Panc1 (cell line): ENCODE measurements around the gene EBNA1BP2. TPM values are rescaled to one million over a fixed set of nuclear protein-coding genes. Genes with fewer than 3 reads are reported as not detected.

Experiments used
- ATAC-seq: fragments of 200-7000 bp; cut with Tn5 transposase; 2 replicates; pipeline ENCODE4 v1.9.1; 2020; ENCODE audit warnings: mild to moderate bottlenecking, moderate library complexity
- BruUV-seq: library from RNA; stranded (reverse); fragments of 400-500 nt; replicated peaks from 2 replicates; lab custom pipeline; 2021; lab: Mats Ljungman, UMichigan
- CTCF ChIA-PET: fragments of 300-600 bp; sonication (Branson Sonifier 250); formaldehyde crosslinking; loops from one replicate; lab custom pipeline; 2022; ENCODE audit warnings: antibody characterized with exemption; lab: Charles Lee
- POLR2A ChIA-PET: fragments of 300-600 bp; sonication (Branson Sonifier 250); formaldehyde crosslinking; loops from one replicate; lab custom pipeline; 2022; ENCODE audit warnings: antibody characterized with exemption; lab: Charles Lee
- DNase-seq: peaks from one replicate; pipeline ENCODE4 v3.0.0-alpha.2; 2010; ENCODE audit warnings: low read depth, low spot score
- H3K27ac ChIP-seq: 2 replicates; pipeline ENCODE4 v1.5.1; 2011; ENCODE audit warnings: mild to moderate bottlenecking, low read length, inconsistent platforms
- H3K27me3 ChIP-seq: fragments of 200-500 bp; sonication (Bioruptor generic); 2 replicates; pipeline ENCODE4 v1.6.0; 2014; ENCODE audit warnings: low read length, inconsistent platforms; ENCODE audit not compliant: control insufficient read depth, insufficient read depth
- H3K36me3 ChIP-seq: fragments of 200-500 bp; sonication (Bioruptor generic); 2 replicates; pipeline ENCODE4 v1.5.1; 2014; ENCODE audit warnings: inconsistent platforms, mild to moderate bottlenecking, low read length, moderate library complexity; ENCODE audit not compliant: control insufficient read depth, insufficient read depth
- H3K4me1 ChIP-seq: 2 replicates; pipeline ENCODE4 v1.5.1; 2011; ENCODE audit warnings: inconsistent platforms, mild to moderate bottlenecking, low read length, moderate library complexity; ENCODE audit not compliant: control insufficient read depth, insufficient read depth
- H3K4me3 ChIP-seq, 2 experiments: 2 replicates each; pipeline ENCODE4 v1.5.1; 2011 to 2012; ENCODE audit warnings: low read depth in 2 of 2, low read length in 2 of 2, mild to moderate bottlenecking in 2 of 2, inconsistent platforms in 1 of 2, moderate library complexity in 1 of 2
- H3K9me3 ChIP-seq: fragments of 200-500 bp; sonication (Bioruptor generic); 2 replicates; pipeline ENCODE4 v1.5.1; 2014; ENCODE audit warnings: low read depth, mild to moderate bottlenecking, inconsistent platforms, low read length, moderate library complexity; ENCODE audit not compliant: control insufficient read depth, insufficient read depth
- POLR2AphosphoS5 ChIP-seq: IDR thresholded peaks from 2 replicates; pipeline ENCODE4 v1.6.1; 2012; ENCODE audit warnings: mild to moderate bottlenecking, low read depth, low read length, moderate library complexity
- SIN3A ChIP-seq: IDR thresholded peaks from 2 replicates; pipeline ENCODE4 v1.6.1; 2012; ENCODE audit warnings: low read depth, mild to moderate bottlenecking, low read length, moderate library complexity, borderline replicate concordance; ENCODE audit not compliant: insufficient read depth
- TCF7L2 ChIP-seq: IDR thresholded peaks from 2 replicates; pipeline ENCODE4 v1.6.1; 2011; ENCODE audit warnings: mild to moderate bottlenecking, low read depth, low read length, inconsistent platforms
- in situ Hi-C: cut with HindIII; loops from 2 replicates; pipeline ENCODE4 v1.10.0; 2016; ENCODE audit warnings: low sequenced_read_pairs, low pct_unique_long_range_greater_than_20kb
- intact Hi-C: fragments of 100-400 bp; cut with micrococcal nuclease; formaldehyde crosslinking; loops from one replicate; pipeline ENCODE4 v1.10.0; 2022; ENCODE audit not compliant: unreplicated experiment
- total RNA-seq: library from RNA; stranded (reverse); gene quantifications from one replicate; pipeline ENCODE4 v1.2.1, GENCODE V29; 2021; ENCODE audit not compliant: unreplicated experiment
- TF ChIP-seq, protein P1 (sequence below), 2 experiments: IDR thresholded peaks; 2 replicates each; pipeline ENCODE4 v1.6.1; 2011 to 2012; ENCODE audit warnings: low read depth in 2 of 2, control low read depth in 1 of 2, low read length in 1 of 2, mild to moderate bottlenecking in 1 of 2, moderate library complexity in 1 of 2; ENCODE audit not compliant: insufficient read depth in 1 of 2
- TF ChIP-seq, protein P2 (sequence below): fragments of 450-650 bp; IDR thresholded peaks from 2 replicates; pipeline ENCODE4 v1.5.1; 2017; ENCODE audit warnings: mild to moderate bottlenecking

Gene EBNA1BP2
- total RNA-seq, 1 experiment from 2014 or later = 144 TPM

DNA sequence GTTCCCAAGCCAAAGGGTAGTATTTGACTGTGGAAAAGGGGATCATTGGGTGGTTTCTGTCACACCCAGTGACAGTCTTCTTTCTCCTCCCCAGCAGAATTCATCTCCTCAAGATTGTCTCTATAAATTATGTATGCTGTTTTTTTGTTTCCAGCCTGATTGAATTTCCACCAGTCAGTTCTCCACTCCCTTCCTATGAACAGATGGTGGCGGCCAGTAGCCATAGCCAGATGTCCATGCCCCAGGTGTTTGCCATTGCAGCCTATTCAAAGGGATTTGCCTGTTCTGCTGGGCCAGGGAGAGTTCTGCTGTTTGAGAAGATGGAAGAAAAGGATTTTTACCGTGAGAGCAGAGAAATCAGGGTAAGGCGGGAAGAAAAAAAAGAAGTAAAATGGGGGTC lies 12.9 kb upstream of the EBNA1BP2 start:
- in situ Hi-C loops = no loop called here
- Histone ChIP-seq H3K27me3 (no peaks in the 10 kb centered on the region), H3K36me3 (no peaks in the 10 kb centered on the region), H3K9me3 (no peaks in the 10 kb centered on the region), H3K4me1 (no peaks in the 10 kb centered on the region), H3K4me3 (no peak overlapping the region), H3K27ac (no peak overlapping the region)
- BruUV-seq = no TSS peak
- ATAC-seq (no peak), DNase-seq (no peak)
- POLR2A ChIA-PET = interaction anchor here (0.8 kb wide), 1 partner anchor 260 kb away, joined by 4 read pairs; no protein-coding TSS in a partner anchor
- CTCF ChIA-PET = interaction anchor here (0.6 to 0.7 kb wide), 2 partner anchors 83 to 620 kb away, joined by 3 to 7 read pairs; no protein-coding TSS in a partner anchor
- TF ChIP-seq, protein P1, sequence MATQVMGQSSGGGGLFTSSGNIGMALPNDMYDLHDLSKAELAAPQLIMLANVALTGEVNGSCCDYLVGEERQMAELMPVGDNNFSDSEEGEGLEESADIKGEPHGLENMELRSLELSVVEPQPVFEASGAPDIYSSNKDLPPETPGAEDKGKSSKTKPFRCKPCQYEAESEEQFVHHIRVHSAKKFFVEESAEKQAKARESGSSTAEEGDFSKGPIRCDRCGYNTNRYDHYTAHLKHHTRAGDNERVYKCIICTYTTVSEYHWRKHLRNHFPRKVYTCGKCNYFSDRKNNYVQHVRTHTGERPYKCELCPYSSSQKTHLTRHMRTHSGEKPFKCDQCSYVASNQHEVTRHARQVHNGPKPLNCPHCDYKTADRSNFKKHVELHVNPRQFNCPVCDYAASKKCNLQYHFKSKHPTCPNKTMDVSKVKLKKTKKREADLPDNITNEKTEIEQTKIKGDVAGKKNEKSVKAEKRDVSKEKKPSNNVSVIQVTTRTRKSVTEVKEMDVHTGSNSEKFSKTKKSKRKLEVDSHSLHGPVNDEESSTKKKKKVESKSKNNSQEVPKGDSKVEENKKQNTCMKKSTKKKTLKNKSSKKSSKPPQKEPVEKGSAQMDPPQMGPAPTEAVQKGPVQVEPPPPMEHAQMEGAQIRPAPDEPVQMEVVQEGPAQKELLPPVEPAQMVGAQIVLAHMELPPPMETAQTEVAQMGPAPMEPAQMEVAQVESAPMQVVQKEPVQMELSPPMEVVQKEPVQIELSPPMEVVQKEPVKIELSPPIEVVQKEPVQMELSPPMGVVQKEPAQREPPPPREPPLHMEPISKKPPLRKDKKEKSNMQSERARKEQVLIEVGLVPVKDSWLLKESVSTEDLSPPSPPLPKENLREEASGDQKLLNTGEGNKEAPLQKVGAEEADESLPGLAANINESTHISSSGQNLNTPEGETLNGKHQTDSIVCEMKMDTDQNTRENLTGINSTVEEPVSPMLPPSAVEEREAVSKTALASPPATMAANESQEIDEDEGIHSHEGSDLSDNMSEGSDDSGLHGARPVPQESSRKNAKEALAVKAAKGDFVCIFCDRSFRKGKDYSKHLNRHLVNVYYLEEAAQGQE (IDR thresholded peaks at IDR 0.05; ENCODE audit: insufficient read depth in 1 of 2, low read depth in 2 of 2, low read length in 1 of 2) = no peak
- TF ChIP-seq TCF7L2 (no peak), SIN3A (no peak), POLR2AphosphoS5 (no peak)
- TF ChIP-seq, protein P2, sequence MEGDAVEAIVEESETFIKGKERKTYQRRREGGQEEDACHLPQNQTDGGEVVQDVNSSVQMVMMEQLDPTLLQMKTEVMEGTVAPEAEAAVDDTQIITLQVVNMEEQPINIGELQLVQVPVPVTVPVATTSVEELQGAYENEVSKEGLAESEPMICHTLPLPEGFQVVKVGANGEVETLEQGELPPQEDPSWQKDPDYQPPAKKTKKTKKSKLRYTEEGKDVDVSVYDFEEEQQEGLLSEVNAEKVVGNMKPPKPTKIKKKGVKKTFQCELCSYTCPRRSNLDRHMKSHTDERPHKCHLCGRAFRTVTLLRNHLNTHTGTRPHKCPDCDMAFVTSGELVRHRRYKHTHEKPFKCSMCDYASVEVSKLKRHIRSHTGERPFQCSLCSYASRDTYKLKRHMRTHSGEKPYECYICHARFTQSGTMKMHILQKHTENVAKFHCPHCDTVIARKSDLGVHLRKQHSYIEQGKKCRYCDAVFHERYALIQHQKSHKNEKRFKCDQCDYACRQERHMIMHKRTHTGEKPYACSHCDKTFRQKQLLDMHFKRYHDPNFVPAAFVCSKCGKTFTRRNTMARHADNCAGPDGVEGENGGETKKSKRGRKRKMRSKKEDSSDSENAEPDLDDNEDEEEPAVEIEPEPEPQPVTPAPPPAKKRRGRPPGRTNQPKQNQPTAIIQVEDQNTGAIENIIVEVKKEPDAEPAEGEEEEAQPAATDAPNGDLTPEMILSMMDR = no peak
- intact Hi-C loops = no loop called here

DNA sequence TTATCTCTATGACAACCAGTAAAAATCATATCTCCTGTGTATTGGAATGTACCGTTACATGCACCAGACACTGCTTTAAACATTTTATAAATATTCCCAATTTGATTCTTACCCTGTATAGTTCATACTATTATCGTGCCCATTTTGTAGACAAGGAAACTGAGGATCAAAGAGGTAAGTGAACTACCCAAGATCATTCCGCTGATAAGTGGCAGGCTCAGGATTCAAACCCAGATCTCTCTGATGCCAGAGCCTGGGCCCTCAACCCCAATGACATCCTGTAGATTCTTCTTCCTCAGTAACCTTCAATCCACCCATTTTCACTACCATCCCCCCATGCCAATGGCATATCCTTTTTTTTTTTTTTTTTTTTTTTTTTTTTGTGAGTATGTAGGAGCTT lies 12.3 kb upstream of the EBNA1BP2 start:
- intact Hi-C loops (no loop called here), in situ Hi-C loops (no loop called here)
- TF ChIP-seq, protein P2 = no peak
- TF ChIP-seq POLR2AphosphoS5 (no peak), SIN3A (no peak), TCF7L2 (no peak)
- TF ChIP-seq, protein P1 (IDR thresholded peaks at IDR 0.05; ENCODE audit: insufficient read depth in 1 of 2, low read depth in 2 of 2, low read length in 1 of 2) = no peak
- Histone ChIP-seq H3K9me3 (no peaks in the 10 kb centered on the region), H3K27ac (no peak overlapping the region), H3K36me3 (no peaks in the 10 kb centered on the region), H3K27me3 (no peaks in the 10 kb centered on the region), H3K4me3 (no peak overlapping the region), H3K4me1 (no peaks in the 10 kb centered on the region)
- ATAC-seq = no peak
- POLR2A ChIA-PET = no interaction called here
- CTCF ChIA-PET = interaction anchor here (0.6 to 0.7 kb wide), 2 partner anchors 82 to 620 kb away, joined by 3 to 7 read pairs; no protein-coding TSS in a partner anchor
- no TSS peak for BruUV-seq
- no peak for DNase-seq
